Measurements from ENCODE around the gene NDUFB7. TPM values are rescaled to one million over a fixed set of nuclear protein-coding genes. Genes with fewer than 3 reads are reported as not detected.

Gene NDUFB7
- total RNA-seq, 1 experiment from 2014 or later, result 180 TPM

GRCh38 chr19:14519860-14520407 is 51.9 kb downstream of the NDUFB7 start:
- CTCF ChIA-PET, result no interaction called here
- Histone ChIP-seq H3K36me3 (ENCODE audit: control insufficient read depth, insufficient read depth, low read length) (peaks cover 10% of the 10 kb centered on the region), H3K4me3 (ENCODE audit: low read depth in 2 of 2, low read length in 2 of 2) (no peak overlapping the region), H3K4me1 (ENCODE audit: control insufficient read depth, insufficient read depth, low read length) (peaks cover 33% of the 10 kb centered on the region), H3K27me3 (ENCODE audit: control insufficient read depth, insufficient read depth, low read length) (no peaks in the 10 kb centered on the region), H3K27ac (ENCODE audit: low read length) (peak overlapping the region; percentile 93), H3K9me3 (ENCODE audit: control insufficient read depth, insufficient read depth, low read depth, low read length) (no peaks in the 10 kb centered on the region)
- in situ Hi-C loops (cut with HindIII; ENCODE audit: low pct_unique_long_range_greater_than_20kb, low sequenced_read_pairs) (no loop called here), intact Hi-C loops (cut with micrococcal nuclease; ENCODE audit: unreplicated experiment) (no loop called here)
- POLR2A ChIA-PET, result interaction anchor here (0.6 kb wide), 1 partner anchor 104 kb away, joined by 5 read pairs; no protein-coding TSS in a partner anchor
- BruUV-seq (replicated peaks), result no TSS peak
- no peak for TF ChIP-seq REST (IDR thresholded peaks at IDR 0.05; ENCODE audit: insufficient read depth in 1 of 2, low read depth in 2 of 2, low read length in 1 of 2)
- TF ChIP-seq, protein P1, sequence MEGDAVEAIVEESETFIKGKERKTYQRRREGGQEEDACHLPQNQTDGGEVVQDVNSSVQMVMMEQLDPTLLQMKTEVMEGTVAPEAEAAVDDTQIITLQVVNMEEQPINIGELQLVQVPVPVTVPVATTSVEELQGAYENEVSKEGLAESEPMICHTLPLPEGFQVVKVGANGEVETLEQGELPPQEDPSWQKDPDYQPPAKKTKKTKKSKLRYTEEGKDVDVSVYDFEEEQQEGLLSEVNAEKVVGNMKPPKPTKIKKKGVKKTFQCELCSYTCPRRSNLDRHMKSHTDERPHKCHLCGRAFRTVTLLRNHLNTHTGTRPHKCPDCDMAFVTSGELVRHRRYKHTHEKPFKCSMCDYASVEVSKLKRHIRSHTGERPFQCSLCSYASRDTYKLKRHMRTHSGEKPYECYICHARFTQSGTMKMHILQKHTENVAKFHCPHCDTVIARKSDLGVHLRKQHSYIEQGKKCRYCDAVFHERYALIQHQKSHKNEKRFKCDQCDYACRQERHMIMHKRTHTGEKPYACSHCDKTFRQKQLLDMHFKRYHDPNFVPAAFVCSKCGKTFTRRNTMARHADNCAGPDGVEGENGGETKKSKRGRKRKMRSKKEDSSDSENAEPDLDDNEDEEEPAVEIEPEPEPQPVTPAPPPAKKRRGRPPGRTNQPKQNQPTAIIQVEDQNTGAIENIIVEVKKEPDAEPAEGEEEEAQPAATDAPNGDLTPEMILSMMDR (IDR thresholded peaks at IDR 0.05), result no peak
- TF ChIP-seq TCF7L2 (IDR thresholded peaks at IDR 0.05; ENCODE audit: low read depth, low read length), result peak; percentile 92
- no peak; the same call in 1 of the 2 replicates for TF ChIP-seq POLR2AphosphoS5 (IDR thresholded peaks at IDR 0.05; ENCODE audit: low read depth, low read length)
- peak; percentile 56 for ATAC-seq
- DNase-seq (ENCODE audit: low read depth, low spot score), result no peak

GRCh38 chr19:14519245-14519859 is 52.5 kb downstream of the NDUFB7 start:
- CTCF ChIA-PET, result no interaction called here
- no TSS peak for BruUV-seq (replicated peaks)
- no peak overlapping the region for H3K4me3 ChIP-seq (ENCODE audit: low read depth in 2 of 2, low read length in 2 of 2)
- DNase-seq (ENCODE audit: low read depth, low spot score) (no peak), ATAC-seq (no peak)
- H3K36me3 ChIP-seq (ENCODE audit: control insufficient read depth, insufficient read depth, low read length), result peaks cover 10% of the 10 kb centered on the region
- TF ChIP-seq REST (IDR thresholded peaks at IDR 0.05; ENCODE audit: insufficient read depth in 1 of 2, low read depth in 2 of 2, low read length in 1 of 2), result no peak
- TF ChIP-seq TCF7L2 (IDR thresholded peaks at IDR 0.05; ENCODE audit: low read depth, low read length), result no peak
- TF ChIP-seq, protein P1 (IDR thresholded peaks at IDR 0.05), result no peak
- no peak for TF ChIP-seq POLR2AphosphoS5 (IDR thresholded peaks at IDR 0.05; ENCODE audit: low read depth, low read length)
- no peak for TF ChIP-seq SIN3A (IDR thresholded peaks at IDR 0.05; ENCODE audit: borderline replicate concordance, insufficient read depth, low read depth, low read length)
- intact Hi-C loops (cut with micrococcal nuclease; ENCODE audit: unreplicated experiment) (no loop called here), in situ Hi-C loops (cut with HindIII; ENCODE audit: low pct_unique_long_range_greater_than_20kb, low sequenced_read_pairs) (no loop called here)
- peaks cover 38% of the 10 kb centered on the region for H3K4me1 ChIP-seq (ENCODE audit: control insufficient read depth, insufficient read depth, low read length)
- H3K27ac ChIP-seq (ENCODE audit: low read length), result peak overlapping the region; percentile 93
- POLR2A ChIA-PET, result interaction anchor here (0.6 kb wide), 2 partner anchors 14 to 104 kb away, joined by 3 to 5 read pairs; no protein-coding TSS in a partner anchor
- no peaks in the 10 kb centered on the region for H3K9me3 ChIP-seq (ENCODE audit: control insufficient read depth, insufficient read depth, low read depth, low read length)
- H3K27me3 ChIP-seq (ENCODE audit: control insufficient read depth, insufficient read depth, low read length), result no peaks in the 10 kb centered on the region
